C4-2B (cell line): ENCODE results near the gene TMEM150C.
"Not testable (repeated sequence)": the region's sequence is repeated elsewhere in the genome, so short reads cannot be mapped to it uniquely, and the experiment has no call there.

ENCODE experiments used
- H3K27ac ChIP-seq: fragments of 450-650 bp; 2 replicates; pipeline ENCODE4 v1.5.1; 2017
- ZFX ChIP-seq: fragments of 450-650 bp; IDR thresholded peaks from 2 replicates; pipeline ENCODE4 v1.6.1; 2017
- TF ChIP-seq, protein P1 (sequence below): fragments of 450-650 bp; conservative IDR thresholded peaks from 2 replicates; pipeline ENCODE4 v1.5.1; 2017; ENCODE audit warnings: mild to moderate bottlenecking

TMEM150C gene

GRCh38 chr4:82484996-82485783, 76.6 kb downstream of the TMEM150C start:
- H3K27ac ChIP-seq, result no peak overlapping the region
- TF ChIP-seq, protein P1, sequence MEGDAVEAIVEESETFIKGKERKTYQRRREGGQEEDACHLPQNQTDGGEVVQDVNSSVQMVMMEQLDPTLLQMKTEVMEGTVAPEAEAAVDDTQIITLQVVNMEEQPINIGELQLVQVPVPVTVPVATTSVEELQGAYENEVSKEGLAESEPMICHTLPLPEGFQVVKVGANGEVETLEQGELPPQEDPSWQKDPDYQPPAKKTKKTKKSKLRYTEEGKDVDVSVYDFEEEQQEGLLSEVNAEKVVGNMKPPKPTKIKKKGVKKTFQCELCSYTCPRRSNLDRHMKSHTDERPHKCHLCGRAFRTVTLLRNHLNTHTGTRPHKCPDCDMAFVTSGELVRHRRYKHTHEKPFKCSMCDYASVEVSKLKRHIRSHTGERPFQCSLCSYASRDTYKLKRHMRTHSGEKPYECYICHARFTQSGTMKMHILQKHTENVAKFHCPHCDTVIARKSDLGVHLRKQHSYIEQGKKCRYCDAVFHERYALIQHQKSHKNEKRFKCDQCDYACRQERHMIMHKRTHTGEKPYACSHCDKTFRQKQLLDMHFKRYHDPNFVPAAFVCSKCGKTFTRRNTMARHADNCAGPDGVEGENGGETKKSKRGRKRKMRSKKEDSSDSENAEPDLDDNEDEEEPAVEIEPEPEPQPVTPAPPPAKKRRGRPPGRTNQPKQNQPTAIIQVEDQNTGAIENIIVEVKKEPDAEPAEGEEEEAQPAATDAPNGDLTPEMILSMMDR, result no peak
- TF ChIP-seq ZFX, result no peak

DNA sequence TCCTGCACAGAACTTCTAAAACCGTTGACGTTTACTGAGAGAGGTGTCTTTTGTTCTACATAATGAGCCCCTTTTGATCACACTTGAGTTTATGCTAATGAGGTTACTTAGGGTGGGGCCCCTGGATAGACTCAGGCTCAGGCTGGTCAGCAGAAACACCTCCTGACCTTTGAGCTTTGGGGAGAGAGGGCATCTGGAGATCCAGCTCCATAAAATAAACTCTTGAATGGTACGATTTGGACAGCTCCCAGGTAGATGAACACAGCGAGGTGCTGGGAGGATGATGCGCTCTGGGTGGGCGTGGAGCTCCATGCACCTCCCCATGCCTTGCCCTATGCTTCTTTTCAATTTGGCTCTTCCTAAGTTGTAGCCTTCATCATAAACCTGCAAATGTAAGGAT, 79.4 kb downstream of the TMEM150C start:
- no peak overlapping the region for H3K27ac ChIP-seq
- TF ChIP-seq, protein P1, result no peak
- TF ChIP-seq ZFX, result no peak

- no peak overlapping the region for H3K27ac ChIP-seq
- TF ChIP-seq, protein P1, result no peak
- TF ChIP-seq ZFX, result no peak
These were observed 80.3 kb downstream of the TMEM150C start for GRCh38 chr4:82481506-82481840.

- TF ChIP-seq, protein P1, result no peak
- TF ChIP-seq ZFX, result no peak
- no peak overlapping the region for H3K27ac ChIP-seq
These were observed 80.8 kb downstream of the TMEM150C start for GRCh38 chr4:82480771-82481505.

DNA sequence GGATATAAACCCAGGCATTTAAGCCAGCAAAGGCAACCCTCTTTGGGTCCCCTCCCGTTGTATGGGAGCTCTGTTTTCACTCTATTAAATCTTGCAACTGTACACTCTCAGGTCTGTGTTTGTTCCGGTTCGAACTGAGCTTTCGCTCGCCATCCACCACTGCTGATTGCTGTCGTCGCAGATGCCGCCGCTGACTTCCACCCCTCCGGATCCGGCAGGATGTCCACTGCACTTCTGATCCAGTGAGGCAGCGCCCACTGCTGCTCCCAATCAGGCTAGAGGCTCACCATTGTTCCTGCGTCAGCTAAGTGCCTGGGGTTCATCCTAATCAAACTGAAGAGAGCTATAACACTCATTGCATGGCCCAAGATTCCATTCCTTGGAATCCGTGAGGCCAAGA, 82.2 kb downstream of the TMEM150C start:
- no peak for TF ChIP-seq ZFX
- TF ChIP-seq, protein P1, result no peak
- H3K27ac ChIP-seq, result no peak overlapping the region

- not testable (repeated sequence) for H3K27ac ChIP-seq
These were observed 84.3 kb downstream of the TMEM150C start for GRCh38 chr4:82477469-82477868.

GRCh38 chr4:82475931-82476330, 85.9 kb downstream of the TMEM150C start:
- H3K27ac ChIP-seq, result not testable (repeated sequence)

DNA sequence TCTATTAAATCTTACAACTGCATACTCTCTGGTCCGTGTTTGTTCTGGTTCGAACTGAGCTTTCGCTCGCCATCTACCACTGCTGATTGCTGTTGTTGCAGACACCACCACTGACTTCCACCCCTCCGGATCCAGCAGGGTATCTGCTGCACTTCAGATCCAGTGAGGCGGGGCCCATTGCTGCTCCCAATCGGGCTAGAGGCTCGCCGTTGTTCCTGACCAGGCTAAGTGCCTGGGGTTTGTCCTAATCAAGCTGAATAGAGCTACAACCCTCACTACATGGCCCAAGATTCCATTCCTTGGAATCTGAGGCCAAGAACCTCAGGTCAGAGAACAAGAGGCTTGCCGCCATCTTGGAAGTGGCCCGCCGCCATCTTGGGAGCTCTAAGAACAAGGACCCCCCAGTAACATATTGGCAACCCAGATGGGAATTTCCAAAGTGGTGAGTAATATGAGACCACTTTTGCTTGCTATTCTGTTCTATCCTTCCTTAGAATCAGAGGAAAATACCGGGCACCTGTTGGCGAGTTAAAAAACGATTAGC, 88.1 kb downstream of the TMEM150C start:
- H3K27ac ChIP-seq, result no peak overlapping the region
- TF ChIP-seq, protein P1, result no peak
- no peak for TF ChIP-seq ZFX

- not testable (repeated sequence) for H3K27ac ChIP-seq
These were observed 88.7 kb downstream of the TMEM150C start for GRCh38 chr4:82473080-82473479.
